Activated naive CD4-positive, alpha-beta T cell treated with anti-CD3 and anti-CD28 coated beads for 36 hours (primary cell): Measurements from ENCODE around the gene ERI3. TPM values are rescaled to one million over a fixed set of nuclear protein-coding genes. Genes with fewer than 3 reads are reported as not detected.

Source experiments
- CTCF ChIA-PET: fragments of 350-600 bp; sonication (Branson Sonifier 250); formaldehyde crosslinking; loops from one replicate; lab custom pipeline; 2021; ENCODE audit warnings: antibody characterized with exemption; lab: Charles Lee
- DNase-seq: peaks from one replicate; pipeline ENCODE4 v3.0.0-alpha.2; 2020
- H3K27ac Mint-ChIP-seq: one replicate; pipeline ENCODE4 v1.8.0; 2021; ENCODE audit warnings: mild to moderate bottlenecking, mixed read lengths
- H3K27me3 Mint-ChIP-seq: one replicate; pipeline ENCODE4 v1.8.0; 2021; ENCODE audit warnings: low read depth, mixed read lengths
- H3K36me3 Mint-ChIP-seq: one replicate; pipeline ENCODE4 v1.8.0; 2021; ENCODE audit warnings: low read depth, mixed read lengths
- H3K4me1 Mint-ChIP-seq: one replicate; pipeline ENCODE4 v1.8.0; 2021; ENCODE audit warnings: low read depth, mixed read lengths
- H3K4me3 Mint-ChIP-seq: one replicate; pipeline ENCODE4 v1.8.0; 2021; ENCODE audit warnings: mild to moderate bottlenecking, moderate library complexity, mixed read lengths
- H3K9me3 Mint-ChIP-seq: one replicate; pipeline ENCODE4 v1.8.0; 2021; ENCODE audit warnings: mixed read lengths
- intact Hi-C: fragments of 100-400 bp; cut with micrococcal nuclease; formaldehyde crosslinking; loops from one replicate; pipeline ENCODE4 v1.15.1; 2023
- total RNA-seq, 2 experiments: library from RNA; stranded (reverse); gene quantifications; one replicate each; pipeline ENCODE4 v1.2.3, GENCODE V29; 2021

The ERI3 gene
- total RNA-seq, 2 experiments from 2014 or later: 42.4 to 43.0 TPM

GRCh38 chr1:44346184-44346583 is 8.9 kb downstream of the ERI3 start:
- CTCF ChIA-PET: interaction anchor here (0.5 to 1.3 kb wide), 2 partner anchors 10 to 337 kb away, joined by 3 to 5 read pairs; no protein-coding TSS in a partner anchor
- Mint-ChIP-seq H3K27ac (no peak overlapping the region), H3K27me3 (no peaks in the 10 kb centered on the region), H3K9me3 (no peaks in the 10 kb centered on the region), H3K4me3 (no peak overlapping the region), H3K4me1 (peaks cover 22% of the 10 kb centered on the region), H3K36me3 (peaks cover 3% of the 10 kb centered on the region)
- intact Hi-C loops: no loop called here
- no peak for DNase-seq

GRCh38 chr1:44345187-44345775 is 9.8 kb downstream of the ERI3 start:
- CTCF ChIA-PET: interaction anchor here (0.5 to 0.6 kb wide), 2 partner anchors 20 to 336 kb away, joined by 3 read pairs; no protein-coding TSS in a partner anchor
- peaks cover 3% of the 10 kb centered on the region for H3K36me3 Mint-ChIP-seq
- H3K4me1 Mint-ChIP-seq: peaks cover 22% of the 10 kb centered on the region
- intact Hi-C loops: no loop called here
- no peak overlapping the region for H3K27ac Mint-ChIP-seq
- no peak overlapping the region for H3K4me3 Mint-ChIP-seq
- H3K27me3 Mint-ChIP-seq: no peaks in the 10 kb centered on the region
- H3K9me3 Mint-ChIP-seq: no peaks in the 10 kb centered on the region
- DNase-seq: no peak

DNA sequence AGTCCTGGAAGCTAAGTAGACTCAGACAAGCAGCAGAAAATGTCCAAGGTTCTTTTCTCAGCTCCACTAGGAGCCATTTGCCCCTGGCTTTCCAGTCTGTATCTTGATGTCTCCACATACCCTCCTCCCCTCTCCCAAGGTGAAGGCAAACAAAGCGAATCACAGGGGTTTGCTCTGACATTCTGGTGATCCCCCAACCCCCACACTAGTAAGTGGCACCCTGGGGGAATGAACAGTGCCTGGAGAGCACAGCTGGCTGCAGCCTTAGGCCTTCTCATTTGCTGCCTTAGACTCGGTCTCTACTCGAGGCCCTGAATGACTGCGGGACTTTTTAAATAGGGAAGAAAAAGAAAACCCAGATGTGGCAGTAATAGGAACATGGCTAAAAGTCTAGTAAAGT is 15.3 kb downstream of the ERI3 start:
- intact Hi-C loops: no loop called here
- no peak overlapping the region for H3K27ac Mint-ChIP-seq
- no peak overlapping the region for H3K4me3 Mint-ChIP-seq
- CTCF ChIA-PET: no interaction called here
- DNase-seq: no peak
- H3K4me1 Mint-ChIP-seq: peaks cover 3% of the 10 kb centered on the region
- H3K36me3 Mint-ChIP-seq: peaks cover 27% of the 10 kb centered on the region
- H3K9me3 Mint-ChIP-seq: no peaks in the 10 kb centered on the region
- no peaks in the 10 kb centered on the region for H3K27me3 Mint-ChIP-seq

- H3K4me1 Mint-ChIP-seq: no peaks in the 10 kb centered on the region
- peaks cover 27% of the 10 kb centered on the region for H3K36me3 Mint-ChIP-seq
- intact Hi-C loops: no loop called here
- CTCF ChIA-PET: interaction anchor here (0.6 to 1.2 kb wide), 2 partner anchors 14 to 235 kb away, joined by 3 to 4 read pairs; no protein-coding TSS in a partner anchor
- no peaks in the 10 kb centered on the region for H3K27me3 Mint-ChIP-seq
- DNase-seq: no peak
- H3K4me3 Mint-ChIP-seq: no peak overlapping the region
- H3K27ac Mint-ChIP-seq: no peak overlapping the region
- no peaks in the 10 kb centered on the region for H3K9me3 Mint-ChIP-seq
Observed at GRCh38 chr1:44338136-44338535, 16.9 kb downstream of the ERI3 start.

DNA sequence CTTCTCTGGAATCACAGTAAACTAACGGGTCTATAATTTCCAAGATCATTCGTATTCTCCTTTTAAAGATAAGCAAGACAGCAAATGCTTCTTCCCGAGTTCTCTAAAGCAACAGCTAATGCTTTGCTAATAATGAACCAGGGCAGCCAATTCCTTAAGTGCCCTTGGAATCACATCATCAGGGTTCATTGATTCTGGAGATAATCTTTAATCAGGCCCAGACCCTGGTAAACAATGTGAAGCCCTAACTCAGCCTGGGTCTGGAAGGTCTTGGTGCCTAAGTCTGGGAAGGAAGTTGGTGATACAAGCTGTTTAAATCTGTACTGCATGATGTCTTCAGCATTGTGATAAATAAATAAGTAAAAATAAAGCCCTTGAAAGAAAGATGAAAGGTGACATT is 18.4 kb downstream of the ERI3 start:
- DNase-seq: no peak
- Mint-ChIP-seq H3K4me3 (no peak overlapping the region), H3K27me3 (no peaks in the 10 kb centered on the region), H3K9me3 (no peaks in the 10 kb centered on the region), H3K27ac (no peak overlapping the region), H3K4me1 (no peaks in the 10 kb centered on the region), H3K36me3 (peaks cover 27% of the 10 kb centered on the region)
- CTCF ChIA-PET: interaction anchor here (0.7 kb wide), 1 partner anchor 146 kb away, joined by 3 read pairs; no protein-coding TSS in a partner anchor
- intact Hi-C loops: no loop called here

DNA sequence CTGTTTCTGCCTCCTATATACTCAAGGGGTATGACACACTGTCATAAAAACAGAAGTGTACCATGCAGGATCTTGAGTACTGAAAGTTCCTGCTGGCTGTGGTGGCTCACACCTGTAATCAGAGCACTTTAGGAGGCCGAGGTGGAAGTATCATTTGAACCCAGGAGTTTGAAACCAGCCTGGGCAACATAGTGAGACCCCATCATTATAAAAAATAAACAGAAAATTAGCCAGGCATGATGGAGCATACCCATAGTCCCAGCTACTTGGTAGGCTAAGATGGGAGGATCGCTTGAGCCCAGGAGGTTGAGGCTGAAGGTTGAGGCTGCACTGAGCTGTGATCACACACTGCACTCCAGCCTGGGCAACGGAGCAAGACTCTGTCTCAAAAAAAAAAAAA is 20.1 kb downstream of the ERI3 start:
- Mint-ChIP-seq H3K27ac (no peak overlapping the region), H3K36me3 (peaks cover 26% of the 10 kb centered on the region), H3K4me3 (no peak overlapping the region), H3K9me3 (no peaks in the 10 kb centered on the region), H3K4me1 (no peaks in the 10 kb centered on the region), H3K27me3 (no peaks in the 10 kb centered on the region)
- no peak for DNase-seq
- intact Hi-C loops: no loop called here
- CTCF ChIA-PET: interaction anchor here (0.7 kb wide), 1 partner anchor 15 kb away, joined by 3 read pairs; no protein-coding TSS in a partner anchor

DNA sequence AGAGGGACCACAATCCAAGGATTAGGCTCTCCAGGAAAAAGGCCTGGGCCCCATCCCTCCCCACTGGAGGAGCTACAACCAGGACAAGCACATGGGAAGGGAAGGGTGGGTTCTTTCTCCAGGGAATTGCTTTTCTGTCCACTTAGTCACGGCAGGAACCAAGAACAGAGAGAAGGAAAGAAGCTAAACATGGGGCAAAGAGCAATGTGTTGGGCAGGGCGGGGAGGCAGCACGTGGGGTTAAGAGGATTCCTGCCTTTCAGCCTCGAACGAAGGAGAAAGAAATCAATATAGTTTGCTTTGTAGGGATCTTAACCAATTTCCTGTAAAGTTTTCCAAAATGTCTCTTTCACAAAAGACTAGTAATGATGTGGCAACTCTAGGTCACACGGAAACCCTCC is 21.7 kb downstream of the ERI3 start:
- Mint-ChIP-seq H3K4me1 (no peaks in the 10 kb centered on the region), H3K4me3 (no peak overlapping the region), H3K36me3 (peaks cover 18% of the 10 kb centered on the region), H3K27ac (no peak overlapping the region), H3K27me3 (no peaks in the 10 kb centered on the region), H3K9me3 (no peaks in the 10 kb centered on the region)
- CTCF ChIA-PET: no interaction called here
- intact Hi-C loops: no loop called here
- no peak for DNase-seq

GRCh38 chr1:44332505-44332904 is 22.6 kb downstream of the ERI3 start:
- intact Hi-C loops: no loop called here
- Mint-ChIP-seq H3K27ac (no peak overlapping the region), H3K27me3 (no peaks in the 10 kb centered on the region), H3K4me1 (no peaks in the 10 kb centered on the region), H3K4me3 (no peak overlapping the region), H3K36me3 (peaks cover 11% of the 10 kb centered on the region), H3K9me3 (no peaks in the 10 kb centered on the region)
- no peak for DNase-seq
- CTCF ChIA-PET: no interaction called here

GRCh38 chr1:44330935-44331334 is 24.1 kb downstream of the ERI3 start:
- DNase-seq: no peak
- H3K9me3 Mint-ChIP-seq: no peaks in the 10 kb centered on the region
- no peaks in the 10 kb centered on the region for H3K27me3 Mint-ChIP-seq
- CTCF ChIA-PET: interaction anchor here (0.6 to 1.3 kb wide), 2 partner anchors 11 to 48 kb away, joined by 3 to 4 read pairs; no protein-coding TSS in a partner anchor
- intact Hi-C loops: no loop called here
- H3K4me1 Mint-ChIP-seq: no peaks in the 10 kb centered on the region
- no peak overlapping the region for H3K4me3 Mint-ChIP-seq
- H3K27ac Mint-ChIP-seq: no peak overlapping the region
- peaks cover 5% of the 10 kb centered on the region for H3K36me3 Mint-ChIP-seq

GRCh38 chr1:44328671-44329416 is 26.2 kb downstream of the ERI3 start:
- CTCF ChIA-PET: no interaction called here
- H3K27me3 Mint-ChIP-seq: no peaks in the 10 kb centered on the region
- DNase-seq: no peak
- intact Hi-C loops: no loop called here
- H3K27ac Mint-ChIP-seq: no peak overlapping the region
- peaks cover 4% of the 10 kb centered on the region for H3K36me3 Mint-ChIP-seq
- no peaks in the 10 kb centered on the region for H3K9me3 Mint-ChIP-seq
- H3K4me1 Mint-ChIP-seq: no peaks in the 10 kb centered on the region
- no peak overlapping the region for H3K4me3 Mint-ChIP-seq

GRCh38 chr1:44327679-44328491 is 27.2 kb downstream of the ERI3 start:
- Mint-ChIP-seq H3K36me3 (peaks cover 4% of the 10 kb centered on the region), H3K4me1 (no peaks in the 10 kb centered on the region), H3K27ac (no peak overlapping the region), H3K4me3 (no peak overlapping the region), H3K9me3 (no peaks in the 10 kb centered on the region), H3K27me3 (no peaks in the 10 kb centered on the region)
- intact Hi-C loops: no loop called here
- DNase-seq: no peak
- CTCF ChIA-PET: no interaction called here

GRCh38 chr1:44326821-44327465 is 28.1 kb downstream of the ERI3 start:
- no peaks in the 10 kb centered on the region for H3K9me3 Mint-ChIP-seq
- no peaks in the 10 kb centered on the region for H3K4me1 Mint-ChIP-seq
- CTCF ChIA-PET: interaction anchor here (0.5 to 1.1 kb wide), 3 partner anchors 8 to 68 kb away, joined by 3 to 7 read pairs (median 4); no protein-coding TSS in a partner anchor
- H3K36me3 Mint-ChIP-seq: peaks cover 2% of the 10 kb centered on the region
- no peak overlapping the region for H3K4me3 Mint-ChIP-seq
- intact Hi-C loops: no loop called here
- H3K27me3 Mint-ChIP-seq: no peaks in the 10 kb centered on the region
- DNase-seq: no peak
- H3K27ac Mint-ChIP-seq: no peak overlapping the region
